Activated B cell treated with CpG ODN at 0.5 μM for 24 hours (primary cell): Measurements from ENCODE around the gene PRUNE2. TPM values are rescaled to one million over a fixed set of nuclear protein-coding genes. Genes with fewer than 3 reads are reported as not detected.

Experiments
- ATAC-seq: fragments of 200-7000 bp; cut with Tn5 transposase; one replicate; pipeline ENCODE4 v1.10.0; 2021; ENCODE audit warnings: low read depth, mild to moderate bottlenecking, moderate library complexity
- CTCF ChIA-PET: fragments of 350-600 bp; sonication (Branson Sonifier 250); formaldehyde crosslinking; loops from one replicate; lab custom pipeline; 2021; ENCODE audit warnings: antibody characterized with exemption; lab: Charles Lee
- POLR2A ChIA-PET: fragments of 350-600 bp; sonication (Branson Sonifier 250); formaldehyde crosslinking; loops from one replicate; lab custom pipeline; 2021; ENCODE audit warnings: antibody characterized with exemption; lab: Charles Lee
- DNase-seq: peaks from one replicate; pipeline ENCODE4 v3.0.0; 2022
- H3K27ac Mint-ChIP-seq: one replicate; pipeline ENCODE4 v1.8.0; 2020; ENCODE audit warnings: mixed read lengths
- H3K27me3 Mint-ChIP-seq: one replicate; pipeline ENCODE4 v1.8.0; 2021; ENCODE audit warnings: mixed read lengths
- H3K36me3 Mint-ChIP-seq: one replicate; pipeline ENCODE4 v1.8.0; 2021; ENCODE audit warnings: low read depth, mixed read lengths
- H3K4me1 Mint-ChIP-seq: one replicate; pipeline ENCODE4 v1.8.0; 2021; ENCODE audit warnings: mixed read lengths
- H3K4me3 Mint-ChIP-seq: one replicate; pipeline ENCODE4 v1.8.0; 2020; ENCODE audit warnings: mild to moderate bottlenecking, mixed read lengths
- H3K9me3 Mint-ChIP-seq: one replicate; pipeline ENCODE4 v1.8.0; 2020; ENCODE audit warnings: mixed read lengths
- CTCF ChIP-seq: fragments of 200-600 bp; IDR thresholded peaks from one replicate; pipeline ENCODE4 v1.8.0; 2022; ENCODE audit warnings: antibody characterized with exemption, mild to moderate bottlenecking
- intact Hi-C: fragments of 100-400 bp; cut with micrococcal nuclease; formaldehyde crosslinking; loops from one replicate; pipeline ENCODE4 v1.15.1; 2024
- total RNA-seq: library from RNA; stranded (reverse); gene quantifications from 2 replicates; pipeline ENCODE4 v1.2.3, GENCODE V29; 2022

PRUNE2 gene
- total RNA-seq, 1 donor from 2014 or later = not detected

- ChIA-PET POLR2A (no interaction called here), CTCF (no interaction called here)
- Mint-ChIP-seq H3K36me3 (no peaks in the 10 kb centered on the region), H3K9me3 (no peaks in the 10 kb centered on the region), H3K4me1 (no peaks in the 10 kb centered on the region), H3K4me3 (no peak overlapping the region), H3K27me3 (peaks cover 1% of the 10 kb centered on the region), H3K27ac (no peak overlapping the region)
- no peak for TF ChIP-seq CTCF
- ATAC-seq = no peak
- no peak for DNase-seq
- intact Hi-C loops = no loop called here
These were observed 85.5 kb downstream of the PRUNE2 start for GRCh38 chr9:76820431-76820830.

- Mint-ChIP-seq H3K27me3 (peaks cover 5% of the 10 kb centered on the region), H3K27ac (no peak overlapping the region), H3K36me3 (no peaks in the 10 kb centered on the region), H3K4me1 (no peaks in the 10 kb centered on the region), H3K9me3 (no peaks in the 10 kb centered on the region), H3K4me3 (no peak overlapping the region)
- DNase-seq (no peak), ATAC-seq (no peak)
- intact Hi-C loops = no loop called here
- no peak for TF ChIP-seq CTCF
- CTCF ChIA-PET = no interaction called here
- POLR2A ChIA-PET = no interaction called here
These were observed 87.6 kb downstream of the PRUNE2 start for GRCh38 chr9:76818271-76818670.

GRCh38 chr9:76817489-76817888 lies 88.4 kb downstream of the PRUNE2 start:
- ChIA-PET CTCF (no interaction called here), POLR2A (no interaction called here)
- DNase-seq (no peak), ATAC-seq (no peak)
- no peaks in the 10 kb centered on the region for H3K9me3 Mint-ChIP-seq
- no peak overlapping the region for H3K4me3 Mint-ChIP-seq
- no peaks in the 10 kb centered on the region for H3K4me1 Mint-ChIP-seq
- peaks cover 5% of the 10 kb centered on the region for H3K27me3 Mint-ChIP-seq
- TF ChIP-seq CTCF = no peak
- intact Hi-C loops = no loop called here
- H3K27ac Mint-ChIP-seq = no peak overlapping the region
- H3K36me3 Mint-ChIP-seq = no peaks in the 10 kb centered on the region

- no peaks in the 10 kb centered on the region for H3K36me3 Mint-ChIP-seq
- CTCF ChIA-PET = interaction anchor here (1.6 kb wide), 1 partner anchor 183 kb away, joined by 3 read pairs; no protein-coding TSS in a partner anchor
These were observed 93.3 kb downstream of the PRUNE2 start for GRCh38 chr9:76812591-76812990.

GRCh38 chr9:76810377-76810957 lies 95.4 kb downstream of the PRUNE2 start:
- POLR2A ChIA-PET = no interaction called here
- Mint-ChIP-seq H3K27ac (no peak overlapping the region), H3K27me3 (peaks cover 17% of the 10 kb centered on the region), H3K4me1 (no peaks in the 10 kb centered on the region), H3K9me3 (no peaks in the 10 kb centered on the region), H3K36me3 (no peaks in the 10 kb centered on the region), H3K4me3 (no peak overlapping the region)
- TF ChIP-seq CTCF = no peak
- intact Hi-C loops = loop anchor here (1.0 kb wide), 3 partner anchors 177 to 340 kb away; no protein-coding TSS in a partner anchor
- no peak for ATAC-seq
- CTCF ChIA-PET = interaction anchor here (0.6 to 1.0 kb wide), 3 partner anchors 100 to 341 kb away, joined by 3 to 4 read pairs (median 3); no protein-coding TSS in a partner anchor
- no peak for DNase-seq

More at GRCh38 chr9:76812591-76812990, 93.3 kb downstream of the PRUNE2 start:
- Mint-ChIP-seq H3K27me3 (peaks cover 17% of the 10 kb centered on the region), H3K9me3 (no peaks in the 10 kb centered on the region), H3K4me3 (no peak overlapping the region), H3K4me1 (no peaks in the 10 kb centered on the region), H3K27ac (no peak overlapping the region)
- intact Hi-C loops = no loop called here
- DNase-seq (no peak), ATAC-seq (no peak)
- TF ChIP-seq CTCF = no peak
- POLR2A ChIA-PET = no interaction called here
